Muscle layer of colon (tissue), 2 donors: ENCODE results near the gene SEMA3A.
"Not testable (repeated sequence)": the region's sequence is repeated elsewhere in the genome, so short reads cannot be mapped to it uniquely, and the experiment has no call there.

ENCODE experiments used
- H3K27ac ChIP-seq: one replicate; pipeline ENCODE4 v1.7.0; 2013; ENCODE audit warnings: low read depth, mild to moderate bottlenecking, low read length, moderate library complexity
- H3K27me3 ChIP-seq, 2 donors: one replicate each; pipeline ENCODE4 v1.7.0; 2013; ENCODE audit warnings: low read length in 2 of 2, mild to moderate bottlenecking in 2 of 2; ENCODE audit not compliant: insufficient read depth in 2 of 2, control insufficient read depth in 1 of 2
- H3K36me3 ChIP-seq: one replicate; pipeline ENCODE4 v1.7.0; 2013; ENCODE audit warnings: mild to moderate bottlenecking, low read length; ENCODE audit not compliant: insufficient read depth
- H3K4me1 ChIP-seq: one replicate; pipeline ENCODE4 v1.7.0; 2013; ENCODE audit warnings: mild to moderate bottlenecking, low read length; ENCODE audit not compliant: insufficient read depth
- H3K4me3 ChIP-seq, 2 donors: one replicate each; pipeline ENCODE4 v1.7.0; 2013; ENCODE audit warnings: low read length in 2 of 2, low read depth in 1 of 2, mild to moderate bottlenecking in 1 of 2, moderate library complexity in 1 of 2
- H3K9ac ChIP-seq: one replicate; pipeline ENCODE4 v1.7.0; 2013; ENCODE audit warnings: low read length
- H3K9me3 ChIP-seq: one replicate; pipeline ENCODE4 v1.7.0; 2013; ENCODE audit warnings: mild to moderate bottlenecking, low read length
- donor health status: abdominal sarcoma.
- donor health status: Adenocarcinoma of cecum.

The SEMA3A gene

GRCh38 chr7:84177758-84178412 is 16.7 kb downstream of the SEMA3A start:
- Histone ChIP-seq H3K4me3 (no peak overlapping the region), H3K9me3 (no peaks in the 10 kb centered on the region), H3K36me3 (no peaks in the 10 kb centered on the region), H3K27me3 (no peaks in the 10 kb centered on the region), H3K27ac (no peak overlapping the region), H3K9ac (no peak overlapping the region), H3K4me1 (peaks cover 32% of the 10 kb centered on the region)

DNA sequence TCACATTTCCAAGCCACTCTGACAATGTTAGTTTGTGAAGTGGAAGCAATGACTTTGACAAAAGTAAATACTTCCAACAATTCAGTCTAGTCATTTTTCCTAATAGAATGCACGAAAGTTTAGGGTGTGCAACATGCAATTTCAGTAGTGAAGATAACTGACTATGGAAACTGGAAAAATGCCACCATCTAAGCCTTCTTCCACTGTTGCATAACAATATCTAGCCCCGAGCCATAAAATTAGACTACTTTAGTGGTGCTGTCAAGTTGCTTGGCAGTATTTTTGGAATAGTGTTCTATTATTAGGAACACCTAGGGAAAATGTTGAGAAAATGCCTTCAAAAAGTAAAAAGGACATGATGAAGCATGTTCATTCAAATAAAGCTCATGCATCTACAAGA is 17.9 kb downstream of the SEMA3A start:
- Histone ChIP-seq H3K4me1 (peaks cover 26% of the 10 kb centered on the region), H3K9ac (no peak overlapping the region), H3K9me3 (no peaks in the 10 kb centered on the region), H3K27ac (peak overlapping the region; percentile 60), H3K27me3 (no peaks in the 10 kb centered on the region), H3K4me3 (peak overlapping the region in 1 of 2 donors; percentile 41), H3K36me3 (no peaks in the 10 kb centered on the region)

GRCh38 chr7:84175461-84175860 is 19.1 kb downstream of the SEMA3A start:
- H3K4me3 ChIP-seq = no peak overlapping the region
- H3K36me3 ChIP-seq = no peaks in the 10 kb centered on the region
- no peak overlapping the region for H3K27ac ChIP-seq
- H3K9me3 ChIP-seq = no peaks in the 10 kb centered on the region
- H3K27me3 ChIP-seq = no peaks in the 10 kb centered on the region
- H3K4me1 ChIP-seq = peaks cover 26% of the 10 kb centered on the region
- H3K9ac ChIP-seq = no peak overlapping the region

- H3K9me3 ChIP-seq = no peaks in the 10 kb centered on the region
- H3K9ac ChIP-seq = no peak overlapping the region
- H3K27me3 ChIP-seq = no peaks in the 10 kb centered on the region
- H3K27ac ChIP-seq = no peak overlapping the region
- no peak overlapping the region for H3K4me3 ChIP-seq
- no peaks in the 10 kb centered on the region for H3K36me3 ChIP-seq
- peaks cover 6% of the 10 kb centered on the region for H3K4me1 ChIP-seq
Observed at GRCh38 chr7:84170646-84171045, 23.9 kb downstream of the SEMA3A start.

DNA sequence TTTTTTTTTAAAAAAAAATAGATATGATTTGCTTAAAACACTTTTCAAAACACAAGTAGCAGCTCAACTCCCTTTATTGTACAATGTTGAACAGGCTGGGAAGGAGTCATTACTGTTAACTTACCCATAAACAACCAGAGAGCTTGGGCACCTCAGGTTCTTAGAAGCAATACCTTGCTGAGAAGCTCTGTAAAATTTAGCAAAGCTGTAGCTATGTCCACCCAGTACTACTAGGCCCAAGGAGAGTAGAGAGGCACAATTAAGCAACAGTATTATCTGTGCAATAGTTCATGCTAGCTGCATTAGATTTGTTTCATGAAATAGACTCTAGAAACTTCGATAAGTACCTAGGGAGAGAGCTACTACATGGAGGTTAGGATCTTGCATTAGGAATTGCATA is 32.0 kb downstream of the SEMA3A start:
- peaks cover 31% of the 10 kb centered on the region for H3K4me1 ChIP-seq
- H3K27me3 ChIP-seq = no peaks in the 10 kb centered on the region
- H3K4me3 ChIP-seq = no peak overlapping the region
- no peak overlapping the region for H3K27ac ChIP-seq
- no peak overlapping the region for H3K9ac ChIP-seq
- no peaks in the 10 kb centered on the region for H3K9me3 ChIP-seq
- H3K36me3 ChIP-seq = no peaks in the 10 kb centered on the region

- H3K36me3 ChIP-seq = no peaks in the 10 kb centered on the region
- H3K9ac ChIP-seq = no peak overlapping the region
- H3K27me3 ChIP-seq = no peaks in the 10 kb centered on the region
- H3K4me3 ChIP-seq = no peak overlapping the region
- H3K4me1 ChIP-seq = peaks cover 29% of the 10 kb centered on the region
- no peaks in the 10 kb centered on the region for H3K9me3 ChIP-seq
- no peak overlapping the region for H3K27ac ChIP-seq
Observed at GRCh38 chr7:84162125-84162524, 32.5 kb downstream of the SEMA3A start.

DNA sequence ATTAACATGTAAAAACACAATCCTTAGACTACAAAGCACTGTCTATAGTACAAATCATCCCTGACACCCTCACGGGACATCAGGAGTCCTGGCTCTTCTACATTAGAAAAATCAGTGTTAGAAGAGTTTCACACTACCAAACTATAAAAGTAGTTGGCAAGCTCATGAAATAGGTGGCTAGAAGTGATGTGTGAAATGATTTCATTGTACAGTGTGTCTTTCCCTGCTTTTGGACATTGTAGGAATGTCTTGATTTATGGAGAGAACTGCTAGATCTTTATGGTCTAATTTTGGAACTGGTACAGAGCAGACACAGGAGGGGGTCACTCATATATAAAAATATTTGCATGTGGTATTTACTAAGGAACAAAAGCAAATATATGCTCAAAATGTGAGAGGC is 33.2 kb downstream of the SEMA3A start:
- Histone ChIP-seq H3K27me3 (no peaks in the 10 kb centered on the region), H3K9ac (no peak overlapping the region), H3K4me1 (peaks cover 29% of the 10 kb centered on the region), H3K4me3 (no peak overlapping the region), H3K36me3 (no peaks in the 10 kb centered on the region), H3K27ac (peak overlapping the region; percentile 29), H3K9me3 (no peaks in the 10 kb centered on the region)

- H3K9me3 ChIP-seq = no peaks in the 10 kb centered on the region
- no peaks in the 10 kb centered on the region for H3K27me3 ChIP-seq
- no peak overlapping the region for H3K27ac ChIP-seq
- no peaks in the 10 kb centered on the region for H3K36me3 ChIP-seq
- H3K4me3 ChIP-seq = no peak overlapping the region
- peaks cover 36% of the 10 kb centered on the region for H3K4me1 ChIP-seq
- H3K9ac ChIP-seq = no peak overlapping the region
Observed at GRCh38 chr7:84159435-84159834, 35.2 kb downstream of the SEMA3A start.

DNA sequence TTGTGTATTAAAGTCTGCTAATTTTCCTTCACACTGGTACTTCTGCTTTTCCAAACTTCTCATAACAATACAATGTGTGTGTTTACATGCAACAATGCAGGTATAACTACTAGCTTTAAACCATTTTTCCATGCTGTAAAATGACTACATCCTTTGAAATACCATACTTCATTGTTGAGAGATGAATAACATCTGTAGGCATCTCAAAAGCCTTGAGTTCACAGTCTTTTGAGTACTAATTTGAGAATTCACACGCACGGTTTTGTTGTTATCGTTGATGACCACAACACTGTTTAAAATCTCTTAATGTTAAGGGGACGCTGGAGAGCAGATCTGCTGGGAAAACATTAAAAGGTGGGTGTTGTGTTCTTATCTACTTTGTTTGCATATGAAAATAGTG is 37.4 kb downstream of the SEMA3A start:
- Histone ChIP-seq H3K9ac (no peak overlapping the region), H3K4me1 (peaks cover 34% of the 10 kb centered on the region), H3K9me3 (no peaks in the 10 kb centered on the region), H3K27me3 (no peaks in the 10 kb centered on the region), H3K4me3 (no peak overlapping the region), H3K27ac (no peak overlapping the region), H3K36me3 (no peaks in the 10 kb centered on the region)

DNA sequence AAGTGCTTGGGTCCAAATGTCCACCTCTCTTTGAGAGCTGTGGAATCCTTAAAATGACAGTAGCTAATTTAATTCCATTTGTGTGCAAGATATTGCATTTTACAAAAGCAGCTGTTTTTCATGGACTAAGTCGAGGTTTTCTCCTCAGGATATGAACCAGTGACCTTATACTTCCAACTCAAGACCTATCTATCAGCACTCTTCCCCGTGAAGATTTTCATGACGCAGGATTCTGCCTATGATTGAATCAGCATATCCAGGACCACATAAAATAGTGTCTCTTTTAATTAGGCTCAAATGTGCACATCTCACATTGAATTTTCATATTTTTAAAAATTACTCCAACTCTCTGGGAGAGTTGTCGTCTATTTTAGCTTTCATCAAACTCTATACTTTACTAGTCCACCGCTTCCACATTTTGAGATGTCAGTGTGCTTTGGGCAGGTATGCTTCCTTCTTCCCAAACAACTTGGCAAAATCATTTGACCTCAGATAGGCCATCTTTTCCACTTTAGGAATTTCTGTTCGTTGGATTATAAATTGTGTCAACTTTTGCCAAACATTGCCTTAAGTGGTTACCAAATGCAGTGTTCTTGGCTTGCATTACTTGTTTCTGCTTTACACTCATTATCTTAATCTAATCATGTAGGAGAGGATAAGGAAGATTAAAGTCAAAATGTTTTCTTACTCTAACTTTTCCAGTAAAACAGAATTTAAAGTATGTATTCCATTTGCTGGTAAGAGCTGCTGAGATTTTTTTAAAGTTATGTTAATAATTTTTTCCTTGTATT is 39.4 kb downstream of the SEMA3A start:
- H3K4me3 ChIP-seq = peak overlapping the region in 1 of 2 donors; percentile 6
- no peak overlapping the region for H3K9ac ChIP-seq
- no peaks in the 10 kb centered on the region for H3K9me3 ChIP-seq
- H3K36me3 ChIP-seq = no peaks in the 10 kb centered on the region
- H3K27ac ChIP-seq = peak overlapping the region; percentile 63
- no peaks in the 10 kb centered on the region for H3K27me3 ChIP-seq
- H3K4me1 ChIP-seq = peaks cover 26% of the 10 kb centered on the region

GRCh38 chr7:84152995-84153394 is 41.6 kb downstream of the SEMA3A start:
- H3K36me3 ChIP-seq = no peaks in the 10 kb centered on the region
- H3K27me3 ChIP-seq = no peaks in the 10 kb centered on the region
- H3K9ac ChIP-seq = no peak overlapping the region
- no peak overlapping the region for H3K27ac ChIP-seq
- H3K4me1 ChIP-seq = peaks cover 9% of the 10 kb centered on the region
- H3K4me3 ChIP-seq = no peak overlapping the region
- H3K9me3 ChIP-seq = no peaks in the 10 kb centered on the region

DNA sequence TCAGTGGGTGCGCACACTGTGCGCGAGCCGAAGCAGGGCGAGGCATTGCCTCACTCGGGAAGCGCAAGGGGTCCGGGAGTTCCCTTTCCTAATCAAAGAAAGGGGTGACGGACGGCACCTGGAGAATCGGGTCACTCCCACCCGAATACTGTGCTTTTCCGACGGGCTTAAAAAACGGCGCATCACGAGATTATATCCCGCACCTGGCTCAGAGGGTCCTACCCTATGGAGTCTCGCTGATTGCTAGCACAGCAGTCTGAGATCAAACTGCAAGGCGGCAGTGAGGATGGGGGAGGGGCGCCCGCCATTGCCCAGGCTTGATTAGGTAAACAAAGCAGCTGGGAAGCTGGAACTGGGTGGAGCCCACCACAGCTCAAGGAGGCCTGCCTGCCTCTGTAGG is 44.2 kb downstream of the SEMA3A start:
- H3K4me3 ChIP-seq, H3K9ac ChIP-seq, H3K9me3 ChIP-seq, H3K27ac ChIP-seq, H3K27me3 ChIP-seq, H3K36me3 ChIP-seq: not testable (repeated sequence)
- peaks cover 24% of the 10 kb centered on the region for H3K4me1 ChIP-seq
